Measurements from ENCODE around the gene MUS81. TPM values are rescaled to one million over a fixed set of nuclear protein-coding genes. Genes with fewer than 3 reads are reported as not detected.

Gene MUS81
- total and polyA plus RNA-seq, 10 of the 15 experiments (the other 5 are each of a cell fraction or from before 2014, with no cell fraction given): 11.8 to 76.1 (median 48.4) TPM

DNA sequence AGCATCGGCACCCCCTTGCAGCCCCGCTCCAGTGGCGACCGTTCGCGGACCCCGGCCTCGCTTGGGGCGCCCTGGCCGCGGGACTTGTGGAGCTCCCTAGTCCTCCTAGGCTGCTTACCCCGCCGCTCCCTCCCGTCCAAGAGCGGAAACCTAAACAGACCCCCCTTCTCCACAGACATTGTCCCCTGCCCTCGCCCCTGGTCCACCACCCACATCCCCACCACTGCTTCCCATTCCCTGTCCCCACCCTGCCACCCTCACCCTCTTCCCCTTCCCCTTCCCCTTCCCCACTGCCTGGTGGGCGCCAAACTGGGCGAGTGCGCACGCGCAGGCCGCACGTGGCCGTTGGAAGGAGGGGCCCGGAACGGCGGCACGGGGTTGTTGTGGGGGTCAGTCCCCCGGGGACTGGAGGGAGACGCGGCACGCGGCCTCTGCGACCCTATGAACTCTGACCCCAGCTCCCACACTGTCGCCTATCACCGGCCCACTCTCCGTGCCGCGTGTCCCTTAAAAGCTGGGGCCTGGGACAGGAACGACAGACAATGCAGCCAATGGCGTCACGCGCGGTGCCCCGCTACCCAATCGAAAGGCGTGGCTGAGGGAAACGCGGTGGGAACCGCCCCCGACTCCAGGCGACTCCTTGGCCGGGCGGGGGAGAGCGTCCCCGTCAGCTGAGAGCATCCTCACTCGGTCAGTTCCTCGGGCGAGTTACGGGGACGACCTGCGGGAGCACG is 26.8 kb upstream of the MUS81 start, which contains the start of gene SNX32:
TSS of gene SNX32 (plus strand) at position 667 of the 734 bp plus-strand sequence. CDS start 103 bp downstream, outside the sequence.
- Histone ChIP-seq H3K27me3 (replicated peaks in 1 of 2; ENCODE audit: control insufficient read depth in 2 of 2, insufficient read depth in 2 of 2, low read length in 1 of 2) (peaks cover 0 to 7% of the 10 kb centered on the region in 2 experiments; a peak in 1 of 4 replicates), H3K4me2 (ENCODE audit: control insufficient read depth, insufficient read depth) (peak within 1 kb of the TSS; percentile 94), H3K4me1 (ENCODE audit: control insufficient read depth, insufficient read depth, low read length) (peaks cover 15% of the 10 kb centered on the region), H3K4me3 (peak within 1 kb of the TSS; percentile 64), H3K9ac (ENCODE audit: control insufficient read depth, insufficient read depth, low read length) (peak within 1 kb of the TSS; percentile 60; the same call in 1 of the 2 replicates), H3K36me3 (ENCODE audit: control insufficient read depth in 2 of 2, insufficient read depth in 2 of 2, low read length in 1 of 2) (no peaks in the 10 kb centered on the region), H4K20me1 (ENCODE audit: control insufficient read depth, insufficient read depth) (no peaks in the 10 kb centered on the region), H3K27ac (ENCODE audit: control insufficient read depth, insufficient read depth) (peak within 1 kb of the TSS; percentile 52; the same call in 1 of the 2 replicates), H3K9me3 (replicated peaks; ENCODE audit: control insufficient read depth, insufficient read depth, low read length) (no peaks in the 10 kb centered on the region), H2AFZ (ENCODE audit: control insufficient read depth, low read depth, low read length) (peak within 1 kb of the TSS; percentile 98), H3K79me2 (ENCODE audit: control insufficient read depth, insufficient read depth, low read length) (no peaks in the 10 kb centered on the region)
- DNase-seq (ENCODE audit: low read depth, low spot score) (peak; percentile 73), FAIRE-seq (peak; percentile 99), ATAC-seq (peak; percentile 100)
- no TSS peak for BruUV-seq (replicated peaks)
- intact Hi-C loops (cut with micrococcal nuclease; ENCODE audit: unreplicated experiment) (no loop called here), in situ Hi-C loops (cut with MboI) (no loop called here)
- RAD21 ChIA-PET (ENCODE audit: unreplicated experiment): interaction anchor here (1.0 to 2.0 kb wide), 3 partner anchors 26 to 55 kb away, joined by 3 to 4 read pairs (median 3); partner anchors contain the start of gene FIBP
- POLR2A ChIA-PET: interaction anchor here (0.6 to 2.7 kb wide), 6 partner anchors 10 to 55 kb away, joined by 3 to 18 read pairs (median 5); partner anchors contain the start of genes CFL1, FIBP and MUS81
- 8% methylated on average over 55 of the region's 63 CpGs for WGBS (ENCODE audit: insufficient coverage, insufficient replicate concordance, low lambda C conversion rate, missing lambda C conversion rate)
- CTCF ChIA-PET: interaction anchor here (1.0 to 3.0 kb wide), 10 partner anchors 15 to 212 kb away, joined by 3 to 19 read pairs (median 6); no protein-coding TSS in a partner anchor
- SMC1A ChIA-PET (ENCODE audit: uncharacterized antibody, unreplicated experiment): interaction anchor here (1.1 to 1.9 kb wide), 6 partner anchors 10 to 207 kb away, joined by 3 to 5 read pairs (median 3); no protein-coding TSS in a partner anchor
- no peak for TF ChIP-seq STAT3 (IDR thresholded peaks at IDR 0.05; ENCODE audit: low read depth, low read length)
- no peak for TF ChIP-seq CBX3 (IDR thresholded peaks at IDR 0.05; ENCODE audit: borderline replicate concordance, low read depth)
- TF ChIP-seq ZZZ3 (IDR thresholded peaks at IDR 0.05; ENCODE audit: control insufficient read depth, insufficient read length, low read depth): no peak
- TF ChIP-seq, protein P1, sequence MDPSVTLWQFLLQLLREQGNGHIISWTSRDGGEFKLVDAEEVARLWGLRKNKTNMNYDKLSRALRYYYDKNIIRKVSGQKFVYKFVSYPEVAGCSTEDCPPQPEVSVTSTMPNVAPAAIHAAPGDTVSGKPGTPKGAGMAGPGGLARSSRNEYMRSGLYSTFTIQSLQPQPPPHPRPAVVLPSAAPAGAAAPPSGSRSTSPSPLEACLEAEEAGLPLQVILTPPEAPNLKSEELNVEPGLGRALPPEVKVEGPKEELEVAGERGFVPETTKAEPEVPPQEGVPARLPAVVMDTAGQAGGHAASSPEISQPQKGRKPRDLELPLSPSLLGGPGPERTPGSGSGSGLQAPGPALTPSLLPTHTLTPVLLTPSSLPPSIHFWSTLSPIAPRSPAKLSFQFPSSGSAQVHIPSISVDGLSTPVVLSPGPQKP (IDR thresholded peaks at IDR 0.05; ENCODE audit: low read depth, low read length): 0 out of 2 replicates have a peak, but pooled peaks have one; percentile 23
- no peak for TF ChIP-seq SMAD5 (IDR thresholded peaks at IDR 0.05; ENCODE audit: low read depth)
- peak; percentile 64 for TF ChIP-seq KLF5 (IDR thresholded peaks at IDR 0.05; ENCODE audit: partially characterized antibody)
- peak; percentile 87 for TF ChIP-seq USF1 (IDR thresholded peaks at IDR 0.05; ENCODE audit: borderline replicate concordance, extremely low read length, insufficient read depth, low read depth, low read length)
- peak; percentile 39; the same call in 1 of the 2 replicates for TF ChIP-seq NFYA (IDR thresholded peaks at IDR 0.05; ENCODE audit: borderline replicate concordance, low read depth, low read length)
- TF ChIP-seq STAT1 (conservative IDR thresholded peaks at IDR 0.05): no peak
- TF ChIP-seq NFXL1 (IDR thresholded peaks at IDR 0.05; ENCODE audit: borderline replicate concordance): no peak
- TF ChIP-seq SMARCA5 (IDR thresholded peaks at IDR 0.05): peak; percentile 58; the same call in 1 of the 2 replicates
- TF ChIP-seq YBX1 (IDR thresholded peaks at IDR 0.05): no peak
- no peak for TF ChIP-seq PRDM15 (CRISPR knock-in tag; IDR thresholded peaks at IDR 0.05)
- 0 out of 2 replicates have a peak, but pooled peaks have one; percentile 44 for TF ChIP-seq RFX5 (IDR thresholded peaks at IDR 0.05; ENCODE audit: low read depth, low read length)
- no peak for TF ChIP-seq TCF3 (IDR thresholded peaks at IDR 0.05; ENCODE audit: borderline replicate concordance, insufficient read depth, low read depth, low read length)
- no peak for TF ChIP-seq NR2C2 (IDR thresholded peaks at IDR 0.05; ENCODE audit: borderline replicate concordance, control insufficient read depth, insufficient read length, low read depth)
- TF ChIP-seq GABPA (IDR thresholded peaks at IDR 0.05; ENCODE audit: low read depth): no peak
- peak; percentile 73 for TF ChIP-seq CREM (IDR thresholded peaks at IDR 0.05; ENCODE audit: low read depth)
